ENCODE data around the gene PRL. TPM values are rescaled to one million over a fixed set of nuclear protein-coding genes. Genes with fewer than 3 reads are reported as not detected.

The PRL gene
- total RNA-seq, 1 experiment from 2014 or later = not detected

- intact Hi-C loops (cut with micrococcal nuclease) = no loop called here
- H3K27me3 Mint-ChIP-seq (ENCODE audit: insufficient read depth, unreplicated experiment) = no peaks in the 10 kb centered on the region
- H3K4me1 Mint-ChIP-seq (ENCODE audit: insufficient read depth, unreplicated experiment) = no peaks in the 10 kb centered on the region
- CTCF ChIA-PET = interaction anchor here (0.6 to 0.7 kb wide), 4 partner anchors 16 to 1915 kb away, joined by 3 to 5 read pairs (median 3); no protein-coding TSS in a partner anchor
- no peak for DNase-seq (ENCODE audit: unreplicated experiment)
- H3K4me3 Mint-ChIP-seq (ENCODE audit: unreplicated experiment) = no peak overlapping the region
- H3K9me3 Mint-ChIP-seq (ENCODE audit: unreplicated experiment) = no peaks in the 10 kb centered on the region
- TF ChIP-seq CTCF (IDR thresholded peaks at IDR 0.05; ENCODE audit: unreplicated experiment) = no peak
- BruUV-seq (replicated peaks) = no TSS peak
- no peaks in the 10 kb centered on the region for H3K36me3 Mint-ChIP-seq (ENCODE audit: insufficient read depth, unreplicated experiment)
- H3K27ac Mint-ChIP-seq (ENCODE audit: low read depth, unreplicated experiment) = no peak overlapping the region
- POLR2A ChIA-PET = interaction anchor here (0.6 kb wide), 1 partner anchor 341 kb away, joined by 3 read pairs; no protein-coding TSS in a partner anchor
Observed at GRCh38 chr6:22327881-22328280, 31.0 kb upstream of the PRL start.

- ChIA-PET POLR2A (no interaction called here), CTCF (no interaction called here)
- no peaks in the 10 kb centered on the region for H3K9me3 Mint-ChIP-seq (ENCODE audit: unreplicated experiment)
- no peak overlapping the region for H3K4me3 Mint-ChIP-seq (ENCODE audit: unreplicated experiment)
- DNase-seq (ENCODE audit: unreplicated experiment) = no peak
- H3K4me1 Mint-ChIP-seq (ENCODE audit: insufficient read depth, unreplicated experiment) = no peaks in the 10 kb centered on the region
- H3K27me3 Mint-ChIP-seq (ENCODE audit: insufficient read depth, unreplicated experiment) = no peaks in the 10 kb centered on the region
- H3K36me3 Mint-ChIP-seq (ENCODE audit: insufficient read depth, unreplicated experiment) = no peaks in the 10 kb centered on the region
- no peak overlapping the region for H3K27ac Mint-ChIP-seq (ENCODE audit: low read depth, unreplicated experiment)
- TF ChIP-seq CTCF (IDR thresholded peaks at IDR 0.05; ENCODE audit: unreplicated experiment) = no peak
- no TSS peak for BruUV-seq (replicated peaks)
- intact Hi-C loops (cut with micrococcal nuclease) = no loop called here
Observed at GRCh38 chr6:22326500-22326899, 29.7 kb upstream of the PRL start.

- no peaks in the 10 kb centered on the region for H3K9me3 Mint-ChIP-seq (ENCODE audit: unreplicated experiment)
- no peaks in the 10 kb centered on the region for H3K36me3 Mint-ChIP-seq (ENCODE audit: insufficient read depth, unreplicated experiment)
- POLR2A ChIA-PET = no interaction called here
- no peak overlapping the region for H3K27ac Mint-ChIP-seq (ENCODE audit: low read depth, unreplicated experiment)
- no TSS peak for BruUV-seq (replicated peaks)
- no peak for DNase-seq (ENCODE audit: unreplicated experiment)
- CTCF ChIA-PET = no interaction called here
- H3K27me3 Mint-ChIP-seq (ENCODE audit: insufficient read depth, unreplicated experiment) = no peaks in the 10 kb centered on the region
- H3K4me3 Mint-ChIP-seq (ENCODE audit: unreplicated experiment) = no peak overlapping the region
- no peaks in the 10 kb centered on the region for H3K4me1 Mint-ChIP-seq (ENCODE audit: insufficient read depth, unreplicated experiment)
- no peak for TF ChIP-seq CTCF (IDR thresholded peaks at IDR 0.05; ENCODE audit: unreplicated experiment)
- intact Hi-C loops (cut with micrococcal nuclease) = no loop called here
Observed at GRCh38 chr6:22325481-22325880, 28.6 kb upstream of the PRL start.

- no peak for TF ChIP-seq CTCF (IDR thresholded peaks at IDR 0.05; ENCODE audit: unreplicated experiment)
- Mint-ChIP-seq H3K27me3 (ENCODE audit: insufficient read depth, unreplicated experiment) (no peaks in the 10 kb centered on the region), H3K36me3 (ENCODE audit: insufficient read depth, unreplicated experiment) (no peaks in the 10 kb centered on the region), H3K9me3 (ENCODE audit: unreplicated experiment) (no peaks in the 10 kb centered on the region), H3K27ac (ENCODE audit: low read depth, unreplicated experiment) (no peak overlapping the region), H3K4me1 (ENCODE audit: insufficient read depth, unreplicated experiment) (no peaks in the 10 kb centered on the region), H3K4me3 (ENCODE audit: unreplicated experiment) (no peak overlapping the region)
- intact Hi-C loops (cut with micrococcal nuclease) = no loop called here
- no peak for DNase-seq (ENCODE audit: unreplicated experiment)
- ChIA-PET CTCF (no interaction called here), POLR2A (no interaction called here)
- BruUV-seq (replicated peaks) = no TSS peak
Observed at GRCh38 chr6:22323848-22324247, 27.0 kb upstream of the PRL start.
